Loucy (cell line): ENCODE results near the gene MRFAP1.
"Not testable (repeated sequence)": the region's sequence is repeated elsewhere in the genome, so short reads cannot be mapped to it uniquely, and the experiment has no call there.

Experiments used
- H2AFZ ChIP-seq: fragments of 200-600 bp; sonication (generic); 2 replicates; pipeline ENCODE4 v1.6.0; 2016; ENCODE audit warnings: antibody characterized with exemption, mild to moderate bottlenecking, low read length, moderate library complexity
- H3F3A ChIP-seq: fragments of 200-600 bp; 2 replicates; pipeline ENCODE4 v1.6.0; 2016; ENCODE audit warnings: antibody characterized with exemption, low read depth, mild to moderate bottlenecking
- H3K27me3 ChIP-seq: fragments of 200-600 bp; sonication (generic); 2 replicates; pipeline ENCODE4 v1.6.1; 2014; ENCODE audit warnings: low read length, mild to moderate bottlenecking; ENCODE audit not compliant: insufficient read depth, poor library complexity, severe bottlenecking
- H3K36me3 ChIP-seq: fragments of 200-600 bp; sonication (generic); 2 replicates; pipeline ENCODE4 v1.6.1; 2016; ENCODE audit warnings: low read length; ENCODE audit not compliant: insufficient read depth
- H3K4me1 ChIP-seq: fragments of 200-600 bp; sonication (generic); 2 replicates; pipeline ENCODE4 v1.5.1; 2014; ENCODE audit warnings: low read length, mild to moderate bottlenecking; ENCODE audit not compliant: insufficient read depth, poor library complexity, severe bottlenecking
- H3K4me2 ChIP-seq: fragments of 200-600 bp; sonication (generic); 2 replicates; pipeline ENCODE4 v1.6.0; 2014; ENCODE audit warnings: antibody characterized with exemption, low read length, low read depth, mild to moderate bottlenecking; ENCODE audit not compliant: poor library complexity, severe bottlenecking
- H3K4me3 ChIP-seq: fragments of 200-600 bp; sonication (generic); 2 replicates; pipeline ENCODE4 v1.5.1; 2014; ENCODE audit warnings: low read length, mild to moderate bottlenecking, mixed read lengths; ENCODE audit not compliant: poor library complexity, severe bottlenecking
- H3K79me2 ChIP-seq: fragments of 200-600 bp; sonication (generic); 2 replicates; pipeline ENCODE4 v1.6.1; 2014; ENCODE audit warnings: low read length; ENCODE audit not compliant: insufficient read depth
- H3K9ac ChIP-seq: fragments of 200-600 bp; sonication (generic); 2 replicates; pipeline ENCODE4 v1.6.0; 2014; ENCODE audit warnings: mild to moderate bottlenecking, low read depth, low read length, moderate library complexity; ENCODE audit not compliant: poor library complexity, severe bottlenecking
- H3K9me2 ChIP-seq: fragments of 200-600 bp; sonication (generic); replicated peaks from 2 replicates; pipeline ENCODE4 v1.6.1; 2016; ENCODE audit warnings: low read depth, low read length, mixed read lengths
- H3K9me3 ChIP-seq: fragments of 200-600 bp; sonication (generic); 2 replicates; pipeline ENCODE4 v1.6.1; 2014; ENCODE audit warnings: mild to moderate bottlenecking, antibody characterized with exemption, low read length, low read depth; ENCODE audit not compliant: insufficient read depth
- H4K20me1 ChIP-seq: fragments of 200-600 bp; sonication (generic); 2 replicates; pipeline ENCODE4 v1.6.0; 2014; ENCODE audit warnings: antibody characterized with exemption, low read length, mild to moderate bottlenecking; ENCODE audit not compliant: insufficient read depth, poor library complexity, severe bottlenecking
- EZH2phosphoT487 ChIP-seq: fragments of 200-600 bp; IDR thresholded peaks from 2 replicates; pipeline ENCODE4 v1.6.1; 2018; ENCODE audit warnings: antibody characterized with exemption, mild to moderate bottlenecking, moderate library complexity, borderline replicate concordance
- TF ChIP-seq, protein P1 (sequence below): fragments of 200-600 bp; sonication (generic); conservative IDR thresholded peaks from 2 replicates; pipeline ENCODE4 v1.5.1; 2014; ENCODE audit warnings: mild to moderate bottlenecking, antibody characterized with exemption, low read length

Gene MRFAP1

DNA sequence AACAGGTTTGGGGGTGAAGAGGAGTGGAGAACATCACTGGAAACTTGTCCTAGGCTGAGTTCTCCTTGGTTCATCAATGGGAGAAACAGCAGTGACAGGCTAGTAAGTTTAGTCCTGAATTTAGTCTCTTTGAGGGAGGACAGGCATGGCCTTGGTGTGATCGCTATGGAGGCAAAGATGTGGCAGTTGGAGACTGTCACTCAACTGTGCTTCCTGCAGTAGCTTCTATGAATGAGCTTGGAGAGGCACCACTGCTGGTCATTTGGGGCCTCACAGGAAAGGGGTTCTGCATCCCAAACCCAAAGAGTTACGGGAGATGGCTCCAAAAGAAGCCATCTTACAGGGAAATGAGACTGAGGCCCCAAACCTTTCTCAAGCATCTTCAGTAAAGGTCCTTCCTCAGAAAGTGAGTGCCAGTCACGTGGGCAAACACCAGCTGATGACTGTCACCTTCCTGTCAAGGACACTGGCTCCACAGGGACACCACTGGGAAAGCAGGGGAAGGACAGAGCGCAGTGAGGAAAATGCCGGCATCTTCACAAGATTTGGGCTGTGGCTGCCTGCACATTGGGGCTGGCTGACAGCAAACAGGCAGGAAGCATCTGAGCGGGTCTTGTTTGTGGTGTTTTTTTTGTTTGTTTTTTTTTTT lies 7.2 kb downstream of the MRFAP1 start:
- no peak for TF ChIP-seq EZH2phosphoT487
- TF ChIP-seq, protein P1, sequence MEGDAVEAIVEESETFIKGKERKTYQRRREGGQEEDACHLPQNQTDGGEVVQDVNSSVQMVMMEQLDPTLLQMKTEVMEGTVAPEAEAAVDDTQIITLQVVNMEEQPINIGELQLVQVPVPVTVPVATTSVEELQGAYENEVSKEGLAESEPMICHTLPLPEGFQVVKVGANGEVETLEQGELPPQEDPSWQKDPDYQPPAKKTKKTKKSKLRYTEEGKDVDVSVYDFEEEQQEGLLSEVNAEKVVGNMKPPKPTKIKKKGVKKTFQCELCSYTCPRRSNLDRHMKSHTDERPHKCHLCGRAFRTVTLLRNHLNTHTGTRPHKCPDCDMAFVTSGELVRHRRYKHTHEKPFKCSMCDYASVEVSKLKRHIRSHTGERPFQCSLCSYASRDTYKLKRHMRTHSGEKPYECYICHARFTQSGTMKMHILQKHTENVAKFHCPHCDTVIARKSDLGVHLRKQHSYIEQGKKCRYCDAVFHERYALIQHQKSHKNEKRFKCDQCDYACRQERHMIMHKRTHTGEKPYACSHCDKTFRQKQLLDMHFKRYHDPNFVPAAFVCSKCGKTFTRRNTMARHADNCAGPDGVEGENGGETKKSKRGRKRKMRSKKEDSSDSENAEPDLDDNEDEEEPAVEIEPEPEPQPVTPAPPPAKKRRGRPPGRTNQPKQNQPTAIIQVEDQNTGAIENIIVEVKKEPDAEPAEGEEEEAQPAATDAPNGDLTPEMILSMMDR: no peak
- Histone ChIP-seq H3K79me2 (peaks cover 17% of the 10 kb centered on the region), H3K9ac (no peak overlapping the region), H4K20me1 (peaks cover 9% of the 10 kb centered on the region), H3K9me3 (no peaks in the 10 kb centered on the region), H3K4me2 (no peak overlapping the region), H3F3A (no peaks in the 10 kb centered on the region), H3K4me3 (no peak overlapping the region), H3K36me3 (peaks cover 9% of the 10 kb centered on the region; the same call in 1 of the 2 replicates), H2AFZ (no peak overlapping the region), H3K9me2 (no peaks in the 10 kb centered on the region), H3K27me3 (no peaks in the 10 kb centered on the region), H3K4me1 (peaks cover 5% of the 10 kb centered on the region)

DNA sequence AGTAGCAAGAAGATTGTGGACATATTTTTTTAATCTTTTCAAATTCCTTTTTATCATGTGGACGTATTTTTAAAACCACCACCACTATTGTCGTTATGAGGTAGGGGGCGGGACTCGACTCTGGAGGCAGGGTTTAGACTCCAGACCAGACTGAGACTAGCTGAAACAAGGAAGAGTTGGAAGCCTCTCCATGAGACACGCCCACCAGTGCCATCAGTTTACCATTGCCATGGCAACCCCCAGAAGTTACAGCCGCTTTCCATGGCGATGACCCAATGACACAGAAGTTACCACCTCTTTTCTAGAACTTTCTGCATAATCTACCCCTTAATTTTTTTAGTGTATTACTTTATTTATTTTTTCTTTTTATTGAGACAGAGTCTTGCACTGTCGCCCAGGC lies 8.7 kb downstream of the MRFAP1 start:
- Histone ChIP-seq H3F3A (no peaks in the 10 kb centered on the region), H3K9ac (no peak overlapping the region), H3K79me2 (peaks cover 2% of the 10 kb centered on the region; the same call in 1 of the 2 replicates), H2AFZ (no peak overlapping the region), H4K20me1 (no peaks in the 10 kb centered on the region), H3K4me1 (no peaks in the 10 kb centered on the region), H3K9me3 (no peaks in the 10 kb centered on the region), H3K4me2 (no peak overlapping the region), H3K9me2 (no peaks in the 10 kb centered on the region), H3K4me3 (no peak overlapping the region), H3K36me3 (no peaks in the 10 kb centered on the region), H3K27me3 (no peaks in the 10 kb centered on the region)
- TF ChIP-seq EZH2phosphoT487: no peak
- TF ChIP-seq, protein P1: no peak

DNA sequence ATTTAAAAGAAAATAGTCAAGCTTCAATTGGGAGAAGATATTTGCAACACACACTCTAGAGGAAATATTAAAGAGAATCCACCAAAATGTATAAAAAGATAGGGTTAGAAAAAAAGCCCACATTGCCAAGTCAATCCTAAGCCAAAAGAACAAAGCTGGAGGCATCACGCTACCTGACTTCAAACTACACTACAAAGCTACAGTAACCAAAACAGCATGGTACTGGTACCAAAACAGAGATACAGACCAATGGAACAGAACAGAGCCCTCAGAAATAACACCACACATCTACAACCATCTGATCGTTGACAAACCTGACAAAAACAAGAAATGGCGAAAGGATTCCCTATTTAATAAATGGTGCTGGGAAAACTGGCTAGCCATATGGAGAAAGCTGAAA lies 13.7 kb downstream of the MRFAP1 start:
- H3K9me2 ChIP-seq, H4K20me1 ChIP-seq, H3K4me2 ChIP-seq, H3K4me3 ChIP-seq, H3K9me3 ChIP-seq, H2AFZ ChIP-seq, H3K4me1 ChIP-seq, H3K27me3 ChIP-seq, H3K36me3 ChIP-seq, H3K9ac ChIP-seq, H3K79me2 ChIP-seq, H3F3A ChIP-seq: not testable (repeated sequence)

DNA sequence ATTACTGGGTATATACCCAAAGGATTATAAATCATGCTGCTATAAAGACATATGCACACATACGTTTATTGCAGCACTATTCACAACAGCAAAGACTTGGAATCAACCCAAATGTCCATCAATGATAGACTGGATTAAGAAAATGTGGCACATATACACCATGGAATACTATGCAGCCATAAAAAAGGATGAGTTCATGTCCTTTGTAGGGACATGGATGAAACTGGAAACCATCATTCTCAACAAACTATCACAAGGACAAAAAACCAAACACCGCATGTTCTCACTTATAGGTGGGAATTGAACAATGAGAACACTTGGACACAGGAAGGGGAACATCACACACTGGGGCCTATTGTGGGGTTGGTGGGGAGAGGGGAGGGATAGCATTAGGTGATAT lies 14.8 kb downstream of the MRFAP1 start:
- H3K4me1 ChIP-seq, H3K27me3 ChIP-seq, H3K79me2 ChIP-seq, H3K9me3 ChIP-seq, H3K9me2 ChIP-seq, H3K4me3 ChIP-seq, H3K4me2 ChIP-seq, H3K36me3 ChIP-seq, H4K20me1 ChIP-seq, H2AFZ ChIP-seq, H3F3A ChIP-seq, H3K9ac ChIP-seq: not testable (repeated sequence)
